ENCODE measurements around the gene FAM20C.

Gene FAM20C

DNA sequence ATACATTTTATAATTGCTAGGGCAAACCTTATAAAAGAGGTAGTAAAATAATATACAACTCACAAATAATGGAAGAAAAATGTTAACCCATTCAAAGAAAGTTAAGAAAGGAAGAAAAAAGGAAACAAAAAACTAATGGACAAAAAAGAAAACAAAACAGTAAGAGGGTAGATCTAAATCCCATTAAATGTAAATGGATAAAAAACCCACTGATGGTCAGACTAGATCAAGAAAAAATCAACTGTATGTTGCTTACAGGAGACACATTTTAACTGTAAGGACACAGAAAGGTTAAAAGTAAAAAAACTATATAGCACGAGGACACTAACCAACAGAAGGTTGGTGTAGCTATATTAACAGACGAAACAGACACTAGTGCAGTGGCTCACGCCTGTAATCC is 115.6 kb downstream of the FAM20C start:
- DNase-seq (ENCODE audit: low read depth) = no peak

DNA sequence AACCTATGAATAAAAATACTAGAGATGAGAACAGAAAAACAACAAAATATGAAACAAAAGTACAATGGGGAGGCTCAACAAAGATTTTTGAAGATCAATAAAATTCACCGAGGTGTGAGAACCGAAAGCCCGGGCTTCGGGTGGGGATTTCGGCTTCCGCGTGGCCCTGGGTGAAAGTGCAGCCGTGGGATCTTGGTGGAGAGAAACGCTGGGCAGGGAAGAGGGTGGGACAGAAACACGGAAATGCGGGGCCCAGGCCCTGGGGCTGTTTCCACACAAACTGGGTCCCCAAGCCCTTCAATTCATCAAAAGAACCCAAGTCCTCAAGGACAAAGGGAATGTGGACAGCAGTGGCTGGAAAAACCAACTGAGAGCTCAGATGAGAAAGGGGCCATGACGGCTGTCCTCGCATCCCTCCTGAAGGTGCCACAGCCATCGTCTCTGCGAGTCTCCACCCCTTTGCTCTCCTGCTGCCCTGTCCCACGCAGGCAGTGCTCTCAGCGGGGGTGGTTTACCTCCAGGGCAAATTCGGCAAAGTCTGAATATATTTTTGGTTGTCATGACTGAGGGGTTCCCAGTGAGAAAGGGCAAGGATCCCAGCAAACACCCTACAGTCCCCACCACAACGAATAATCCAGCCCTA is 117.3 kb downstream of the FAM20C start:
- no peak for DNase-seq (ENCODE audit: low read depth)
